ENCODE measurements around the gene CGB2.
A peak's percentile ranks its signal among the peaks of the same experiment; 100 is the strongest.
"Not testable (repeated sequence)": the region's sequence is repeated elsewhere in the genome, so short reads cannot be mapped to it uniquely, and the experiment has no call there.

The CGB2 gene

DNA sequence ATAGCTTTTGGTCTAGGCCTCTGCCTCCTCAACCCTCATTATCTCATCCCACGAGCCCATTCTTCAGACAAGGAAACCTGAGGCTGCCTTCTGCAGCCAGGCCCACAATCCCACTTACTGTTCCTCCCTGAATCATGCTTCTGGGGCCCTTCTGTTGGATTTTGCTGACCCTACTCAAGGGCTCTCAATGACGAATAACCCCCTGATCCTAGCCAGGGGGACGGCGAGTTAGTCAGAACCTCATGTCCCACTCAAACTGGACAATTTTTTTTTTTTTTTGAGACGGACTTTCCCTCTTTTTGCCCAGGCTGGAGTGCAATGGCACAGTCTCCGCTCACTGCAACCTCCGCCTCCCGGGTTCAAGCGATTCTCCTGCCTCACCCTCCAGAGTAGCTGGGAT is 9.6 kb upstream of the CGB2 start:
- TF ChIP-seq, protein P1, sequence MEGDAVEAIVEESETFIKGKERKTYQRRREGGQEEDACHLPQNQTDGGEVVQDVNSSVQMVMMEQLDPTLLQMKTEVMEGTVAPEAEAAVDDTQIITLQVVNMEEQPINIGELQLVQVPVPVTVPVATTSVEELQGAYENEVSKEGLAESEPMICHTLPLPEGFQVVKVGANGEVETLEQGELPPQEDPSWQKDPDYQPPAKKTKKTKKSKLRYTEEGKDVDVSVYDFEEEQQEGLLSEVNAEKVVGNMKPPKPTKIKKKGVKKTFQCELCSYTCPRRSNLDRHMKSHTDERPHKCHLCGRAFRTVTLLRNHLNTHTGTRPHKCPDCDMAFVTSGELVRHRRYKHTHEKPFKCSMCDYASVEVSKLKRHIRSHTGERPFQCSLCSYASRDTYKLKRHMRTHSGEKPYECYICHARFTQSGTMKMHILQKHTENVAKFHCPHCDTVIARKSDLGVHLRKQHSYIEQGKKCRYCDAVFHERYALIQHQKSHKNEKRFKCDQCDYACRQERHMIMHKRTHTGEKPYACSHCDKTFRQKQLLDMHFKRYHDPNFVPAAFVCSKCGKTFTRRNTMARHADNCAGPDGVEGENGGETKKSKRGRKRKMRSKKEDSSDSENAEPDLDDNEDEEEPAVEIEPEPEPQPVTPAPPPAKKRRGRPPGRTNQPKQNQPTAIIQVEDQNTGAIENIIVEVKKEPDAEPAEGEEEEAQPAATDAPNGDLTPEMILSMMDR (IDR thresholded peaks at IDR 0.05; ENCODE audit: low read depth, low read length) = no peak
- H3K4me3 ChIP-seq (replicated peaks in 1 of 2; ENCODE audit: low read depth in 2 of 2, low read length in 2 of 2) = no peak overlapping the region
- no peak for DNase-seq (ENCODE audit: low read depth in 2 of 2)

DNA sequence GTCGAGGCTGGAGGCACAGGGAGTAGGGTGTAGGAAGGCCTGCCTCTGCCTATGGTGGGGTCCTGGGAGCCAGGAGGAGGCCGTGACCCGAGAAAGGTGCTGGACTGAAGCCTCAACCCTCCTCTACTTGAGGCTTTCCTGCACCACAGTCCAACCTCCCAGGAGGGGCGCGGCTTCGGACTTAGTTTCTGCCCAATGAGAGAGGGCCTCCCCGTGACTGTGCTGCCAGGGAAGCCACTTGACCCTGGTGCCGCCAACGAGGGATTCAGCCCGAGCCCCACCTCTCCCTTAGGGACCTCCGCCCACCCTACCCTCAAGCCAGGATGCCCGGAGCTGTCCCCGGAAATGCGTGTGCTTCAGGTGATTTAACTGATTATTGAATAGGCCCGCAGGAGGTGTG is 7.5 kb upstream of the CGB2 start, which contains the start of gene CGB3:
Gene CGB3 (minus strand): TSS at position 101 of the 400 bp plus-strand sequence. CDS start 362 bp downstream, outside the sequence.
- not testable (repeated sequence) for DNase-seq (ENCODE audit: low read depth in 2 of 2); H3K4me3 ChIP-seq (replicated peaks in 1 of 2; ENCODE audit: low read depth in 2 of 2, low read length in 2 of 2)

DNA sequence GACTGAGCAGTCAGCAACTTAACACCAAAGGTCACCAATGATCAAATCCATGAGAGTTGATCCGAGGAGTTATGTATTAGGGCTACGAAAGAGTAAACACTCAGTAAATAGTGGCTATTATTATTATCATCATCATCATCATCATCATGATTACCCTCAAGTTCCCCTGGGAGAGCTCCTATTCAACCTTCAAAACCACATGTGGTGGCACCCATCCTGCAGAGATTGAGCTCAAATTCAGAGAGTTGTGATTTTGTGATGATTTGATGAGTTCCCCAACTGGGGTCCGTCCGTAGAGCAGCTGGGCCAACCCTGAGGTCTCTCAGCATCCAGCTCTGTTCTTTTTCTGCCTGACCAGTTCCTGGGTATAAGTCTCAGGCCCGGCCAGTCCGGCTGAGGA is 6.6 kb upstream of the CGB2 start:
- not testable (repeated sequence) for DNase-seq (ENCODE audit: low read depth in 2 of 2); H3K4me3 ChIP-seq (replicated peaks in 1 of 2; ENCODE audit: low read depth in 2 of 2, low read length in 2 of 2)

DNA sequence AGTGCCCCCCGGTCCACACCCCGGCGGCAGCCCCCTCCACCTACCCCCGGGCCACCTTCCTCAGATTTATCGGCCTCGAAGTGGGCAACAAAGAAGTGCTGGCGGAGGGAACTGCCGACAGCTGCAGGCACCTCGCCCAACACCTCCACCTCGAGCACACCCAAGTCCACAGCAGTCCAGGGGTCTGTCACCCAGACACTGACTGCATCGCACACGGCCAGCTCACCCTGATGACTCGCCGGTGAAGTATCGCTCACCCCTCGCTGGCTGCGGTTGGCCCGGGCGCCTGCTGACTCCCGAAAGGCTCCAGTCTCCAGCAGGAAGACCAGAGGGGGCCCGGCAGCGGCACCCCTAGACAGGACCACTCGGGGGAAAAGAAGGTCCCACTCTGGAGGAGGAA is 6.1 kb upstream of the CGB2 start:
- not testable (repeated sequence) for H3K4me3 ChIP-seq (replicated peaks in 1 of 2; ENCODE audit: low read depth in 2 of 2, low read length in 2 of 2); DNase-seq (ENCODE audit: low read depth in 2 of 2)

DNA sequence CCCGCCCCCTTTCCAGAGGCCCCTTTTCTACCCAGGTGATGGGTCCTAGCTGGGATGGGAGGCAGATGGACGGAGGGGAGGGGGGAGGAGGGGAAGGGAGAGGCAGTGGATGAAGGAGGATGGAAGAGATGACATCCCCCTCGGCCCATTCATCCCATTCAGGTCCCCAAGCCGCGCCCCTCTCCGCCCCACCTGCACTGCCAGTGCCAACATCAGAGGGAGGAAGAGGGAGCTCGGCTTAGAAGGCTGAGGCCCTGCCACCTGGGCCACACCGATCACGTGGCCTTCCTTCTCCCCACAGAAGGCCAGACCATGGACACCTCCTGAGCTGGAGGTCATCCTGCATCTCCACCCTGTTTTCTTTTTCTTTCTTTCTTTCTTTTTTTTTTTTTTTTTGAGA is 3.0 kb upstream of the CGB2 start:
- not testable (repeated sequence) for H3K4me3 ChIP-seq (replicated peaks in 1 of 2; ENCODE audit: low read depth in 2 of 2, low read length in 2 of 2); DNase-seq (ENCODE audit: low read depth in 2 of 2)

DNA sequence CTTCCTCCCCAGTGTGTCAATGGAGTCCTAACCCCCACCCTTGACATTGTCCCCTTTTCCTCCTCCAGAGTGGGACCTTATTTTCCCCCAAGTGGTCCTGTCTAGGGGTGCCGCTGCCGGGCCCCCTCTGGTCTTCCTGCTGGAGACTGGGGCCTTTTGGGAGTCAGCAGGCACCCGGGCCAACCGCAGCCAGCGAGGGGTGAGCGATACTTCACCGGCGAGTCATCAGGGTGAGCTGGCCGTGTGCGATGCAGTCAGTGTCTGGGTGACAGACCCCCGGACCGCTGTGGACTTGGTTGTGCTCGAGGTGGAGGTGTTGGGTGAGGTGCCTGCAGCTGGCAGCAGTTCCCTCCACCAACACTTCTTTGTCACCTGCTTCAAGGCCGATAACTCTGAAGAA is 1.9 kb upstream of the CGB2 start:
- H3K4me3 ChIP-seq (replicated peaks in 1 of 2; ENCODE audit: low read depth in 2 of 2, low read length in 2 of 2) = not testable (repeated sequence)
- DNase-seq (ENCODE audit: low read depth in 2 of 2) = peak in 1 of 2 donors; percentile 35

DNA sequence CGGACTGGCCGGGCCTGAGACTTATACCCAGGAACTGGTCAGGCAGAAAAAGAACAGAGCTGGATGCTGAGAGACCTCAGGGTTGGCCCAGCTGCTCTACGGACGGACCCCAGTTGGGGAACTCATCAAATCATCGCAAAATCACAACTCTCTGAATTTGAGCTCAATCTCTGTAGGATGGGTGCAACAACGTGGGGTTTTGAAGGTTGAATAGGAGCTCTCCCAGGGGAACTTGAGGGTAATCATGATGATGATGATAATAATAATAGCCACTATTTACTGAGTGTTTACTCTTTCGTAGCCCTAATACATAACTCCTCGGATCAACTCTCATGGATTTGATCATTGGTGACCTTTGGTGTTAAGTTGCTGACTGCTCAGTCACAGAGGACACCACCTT is 1.4 kb upstream of the CGB2 start:
- DNase-seq (ENCODE audit: low read depth in 2 of 2); H3K4me3 ChIP-seq (replicated peaks in 1 of 2; ENCODE audit: low read depth in 2 of 2, low read length in 2 of 2): not testable (repeated sequence)

DNA sequence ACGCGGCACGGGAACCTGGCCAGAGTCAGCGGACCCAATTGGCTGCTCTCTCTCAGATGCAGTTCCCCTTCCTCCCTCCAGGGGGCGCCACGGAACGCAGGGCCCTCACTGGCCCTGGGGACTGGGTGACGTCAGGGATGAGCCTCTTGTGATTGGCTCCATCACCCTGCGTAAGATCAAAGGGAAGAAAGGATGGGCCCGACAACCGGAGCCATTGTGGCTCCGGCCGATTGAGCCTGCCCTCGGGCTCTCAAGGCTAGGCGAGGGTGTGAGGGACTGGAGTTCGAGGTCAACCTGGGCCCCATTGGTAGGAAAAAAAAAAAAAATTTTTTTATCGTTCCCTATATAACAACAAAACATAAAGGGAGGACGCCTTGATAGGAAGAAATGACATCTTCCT is 5.1 kb downstream of the CGB2 start, which contains the start of gene CGB1:
Gene CGB1 (minus strand): TSS at position 81 of the 400 bp plus-strand sequence. CDS start 184 bp downstream, outside the sequence.
- TF ChIP-seq, protein P1 (IDR thresholded peaks at IDR 0.05; ENCODE audit: low read depth, low read length) = peak; percentile 67
- DNase-seq (ENCODE audit: low read depth in 2 of 2) = peak in 1 of 2 donors; percentile 41
- H3K4me3 ChIP-seq (replicated peaks in 1 of 2; ENCODE audit: low read depth in 2 of 2, low read length in 2 of 2) = not testable (repeated sequence)

DNA sequence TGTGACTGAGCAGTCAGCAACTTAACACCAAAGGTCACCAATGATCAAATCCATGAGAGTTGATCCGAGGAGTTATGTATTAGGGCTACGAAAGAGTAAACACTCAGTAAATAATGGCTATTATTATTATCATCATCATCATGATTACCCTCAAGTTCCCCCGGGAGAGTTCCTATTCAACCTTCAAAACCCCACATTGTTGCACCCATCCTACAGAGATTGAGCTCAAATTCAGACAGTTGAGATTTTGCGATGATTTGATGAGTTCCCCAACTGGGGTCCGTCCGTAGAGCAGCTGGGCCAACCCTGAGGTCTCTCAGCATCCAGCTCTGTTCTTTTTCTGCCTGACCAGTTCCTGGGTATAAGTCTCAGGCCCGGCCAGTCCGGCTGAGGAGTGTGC is 6.4 kb downstream of the CGB2 start:
- not testable (repeated sequence) for DNase-seq (ENCODE audit: low read depth in 2 of 2); H3K4me3 ChIP-seq (replicated peaks in 1 of 2; ENCODE audit: low read depth in 2 of 2, low read length in 2 of 2)

DNA sequence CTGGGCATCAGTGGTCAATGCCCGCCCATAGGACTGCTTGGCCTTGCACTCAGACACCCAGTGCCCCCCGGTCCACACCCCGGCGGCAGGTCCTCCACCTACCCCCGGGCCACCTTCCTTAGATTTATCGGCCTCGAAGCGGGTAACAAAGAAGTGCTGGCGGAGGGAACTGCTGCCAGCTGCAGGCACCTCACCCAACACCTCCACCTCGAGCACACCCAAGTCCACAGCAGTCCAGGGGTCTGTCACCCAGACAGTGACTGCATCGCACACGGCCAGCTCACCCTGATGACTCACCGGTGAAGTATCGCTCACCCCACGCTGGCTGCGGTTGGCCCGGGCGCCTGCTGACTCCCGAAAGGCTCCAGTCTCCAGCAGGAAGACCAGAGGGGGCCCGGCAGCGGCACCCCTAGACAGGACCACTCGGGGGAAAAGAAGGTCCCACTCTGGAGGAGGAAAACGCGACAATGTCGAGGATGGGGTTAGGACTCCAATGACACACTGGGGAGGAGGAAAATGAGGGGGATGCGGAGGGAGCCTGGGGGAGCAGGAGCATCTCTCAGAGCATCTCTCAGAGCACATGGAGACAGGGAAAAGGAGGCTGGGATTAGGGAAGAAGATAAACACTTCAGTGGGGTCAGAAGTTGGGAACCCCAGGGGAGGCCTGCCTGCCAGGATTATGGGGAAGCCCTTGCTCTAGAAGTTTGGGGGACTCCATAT is 7.0 kb downstream of the CGB2 start:
- DNase-seq (ENCODE audit: low read depth in 2 of 2) = peak; percentile 38 to 77
- not testable (repeated sequence) for H3K4me3 ChIP-seq (replicated peaks in 1 of 2; ENCODE audit: low read depth in 2 of 2, low read length in 2 of 2)

DNA sequence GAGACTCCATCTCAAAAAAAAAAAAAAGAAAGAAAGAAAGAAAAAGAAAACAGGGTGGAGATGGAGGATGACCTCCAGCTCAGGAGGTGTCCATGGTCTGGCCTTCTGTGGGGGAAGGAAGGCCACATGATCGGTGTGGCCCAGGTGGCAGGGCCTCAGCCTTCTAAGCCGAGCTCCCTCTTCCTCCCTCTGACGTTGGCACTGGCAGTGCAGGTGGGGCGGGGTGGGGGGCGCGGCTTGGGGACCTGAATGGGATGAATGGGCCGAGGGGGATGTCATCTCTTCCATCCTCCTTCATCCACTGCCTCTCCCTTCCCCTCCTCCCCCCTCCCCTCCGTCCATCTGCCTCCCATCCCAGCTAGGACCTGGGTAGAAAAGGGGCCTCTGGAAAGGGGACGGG is 8.0 kb downstream of the CGB2 start:
- not testable (repeated sequence) for DNase-seq (ENCODE audit: low read depth in 2 of 2); H3K4me3 ChIP-seq (replicated peaks in 1 of 2; ENCODE audit: low read depth in 2 of 2, low read length in 2 of 2)

DNA sequence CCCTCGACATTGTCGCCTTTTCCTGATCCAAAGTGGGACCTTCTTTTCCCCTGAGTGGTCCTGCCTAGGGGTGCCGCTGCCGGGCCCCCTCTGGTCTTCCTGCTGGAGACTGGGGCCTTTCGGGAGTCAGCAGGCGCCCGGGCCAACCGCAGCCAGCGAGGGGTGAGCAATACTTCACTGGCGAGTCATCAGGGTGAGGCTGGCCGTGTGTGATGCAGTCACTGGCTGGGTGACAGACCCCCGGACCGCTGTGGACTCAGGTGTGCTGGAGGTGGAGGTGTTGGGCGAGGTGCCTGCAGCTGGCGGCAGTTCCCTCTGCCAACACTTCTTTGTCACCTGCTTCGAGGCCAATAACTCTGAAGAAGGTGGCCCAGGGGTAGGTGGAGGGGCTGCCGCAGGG is 10.5 kb downstream of the CGB2 start:
- TF ChIP-seq, protein P1 (IDR thresholded peaks at IDR 0.05; ENCODE audit: low read depth, low read length) = no peak
- DNase-seq (ENCODE audit: low read depth in 2 of 2) = peak in 1 of 2 donors; percentile 45
- no peak overlapping the region for H3K4me3 ChIP-seq (replicated peaks in 1 of 2; ENCODE audit: low read depth in 2 of 2, low read length in 2 of 2)

DNA sequence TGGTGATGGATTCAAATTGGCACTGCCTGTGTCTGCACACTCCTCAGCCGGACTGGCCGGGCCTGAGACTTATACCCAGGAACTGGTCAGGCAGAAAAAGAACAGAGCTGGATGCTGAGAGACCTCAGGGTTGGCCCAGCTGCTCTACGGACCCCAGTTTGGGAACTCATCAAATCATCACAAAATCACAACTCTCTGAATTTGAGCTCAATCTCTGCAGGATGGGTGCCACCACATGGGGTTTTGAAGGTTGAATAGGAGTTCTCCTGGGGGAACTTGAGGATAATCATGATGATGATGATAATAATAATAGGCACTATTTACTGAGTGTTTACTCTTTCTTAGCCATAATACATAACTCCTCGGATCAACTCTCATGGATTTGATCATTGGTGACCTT is 11.0 kb downstream of the CGB2 start:
- DNase-seq (ENCODE audit: low read depth in 2 of 2); H3K4me3 ChIP-seq (replicated peaks in 1 of 2; ENCODE audit: low read depth in 2 of 2, low read length in 2 of 2): not testable (repeated sequence)

DNA sequence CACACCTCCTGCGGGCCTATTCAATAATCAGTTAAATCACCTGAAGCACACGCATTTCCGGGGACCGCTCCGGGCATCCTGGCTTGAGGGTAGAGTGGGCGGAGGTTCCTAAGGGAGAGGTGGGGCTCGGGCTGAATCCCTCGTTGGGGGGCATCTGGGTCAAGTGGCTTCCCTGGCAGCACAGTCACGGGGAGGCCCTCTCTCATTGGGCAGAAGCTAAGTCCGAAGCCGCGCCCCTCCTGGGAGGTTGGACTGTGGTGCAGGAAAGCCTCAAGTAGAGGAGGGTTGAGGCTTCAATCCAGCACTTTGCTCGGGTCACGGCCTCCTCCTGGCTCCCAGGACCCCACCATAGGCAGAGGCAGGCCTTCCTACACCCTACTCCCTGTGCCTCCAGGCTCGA is 11.9 kb downstream of the CGB2 start, which contains the start of gene CGB5:
Gene CGB5 (plus strand): TSS at position 301 of the 400 bp plus-strand sequence. CDS start 362 bp downstream, outside the sequence.
- not testable (repeated sequence) for H3K4me3 ChIP-seq (replicated peaks in 1 of 2; ENCODE audit: low read depth in 2 of 2, low read length in 2 of 2); DNase-seq (ENCODE audit: low read depth in 2 of 2)

DNA sequence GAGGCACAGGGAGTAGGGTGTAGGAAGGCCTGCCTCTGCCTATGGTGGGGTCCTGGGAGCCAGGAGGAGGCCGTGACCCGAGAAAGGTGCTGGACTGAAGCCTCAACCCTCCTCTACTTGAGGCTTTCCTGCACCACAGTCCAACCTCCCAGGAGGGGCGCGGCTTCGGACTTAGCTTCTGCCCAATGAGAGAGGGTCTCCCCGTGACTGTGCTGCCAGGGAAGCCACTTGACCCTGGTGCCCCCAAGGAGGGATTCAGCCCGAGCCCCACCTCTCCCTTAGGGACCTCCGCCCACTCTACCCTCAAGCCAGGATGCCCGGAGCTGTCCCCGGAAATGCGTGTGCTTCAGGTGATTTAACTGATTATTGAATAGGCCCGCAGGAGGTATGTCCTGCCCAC is 17.3 kb downstream of the CGB2 start, which contains the start of gene CGB8:
Gene CGB8 (minus strand): TSS at position 101 of the 400 bp plus-strand sequence. CDS start 372 bp downstream, outside the sequence.
- DNase-seq (ENCODE audit: low read depth in 2 of 2); H3K4me3 ChIP-seq (replicated peaks in 1 of 2; ENCODE audit: low read depth in 2 of 2, low read length in 2 of 2): not testable (repeated sequence)
